Stomach smooth muscle (tissue), 2 donors: ENCODE measurements around the gene ALK.

ENCODE experiments used
- H3K27ac ChIP-seq: one replicate; pipeline ENCODE4 v1.7.0; 2013; ENCODE audit warnings: mild to moderate bottlenecking, low read length, inconsistent platforms
- H3K27me3 ChIP-seq, 2 donors: one replicate each; pipeline ENCODE4 v1.7.0; 2013; ENCODE audit warnings: low read length in 2 of 2; ENCODE audit not compliant: insufficient read depth in 2 of 2, control insufficient read depth in 1 of 2
- H3K36me3 ChIP-seq, 2 donors: one replicate each; pipeline ENCODE4 v1.7.0; 2013; ENCODE audit warnings: low read length in 2 of 2; ENCODE audit not compliant: control insufficient read depth in 2 of 2, insufficient read depth in 2 of 2
- H3K4me1 ChIP-seq: one replicate; pipeline ENCODE4 v1.7.0; 2013; ENCODE audit warnings: low read length; ENCODE audit not compliant: control insufficient read depth, insufficient read depth
- H3K4me3 ChIP-seq, 2 donors: one replicate each; pipeline ENCODE4 v1.7.0; 2013; ENCODE audit warnings: low read length in 2 of 2
- H3K9ac ChIP-seq, 2 donors: one replicate each; pipeline ENCODE4 v1.7.0; 2013; ENCODE audit warnings: low read length in 2 of 2, mild to moderate bottlenecking in 1 of 2
- H3K9me3 ChIP-seq, 2 donors: one replicate each; pipeline ENCODE4 v1.7.0; 2013; ENCODE audit warnings: low read length in 2 of 2; ENCODE audit not compliant: control insufficient read depth in 2 of 2
- donor health status: healthy.
- donor health status: Pancreatic carcinoma.

ALK gene

DNA sequence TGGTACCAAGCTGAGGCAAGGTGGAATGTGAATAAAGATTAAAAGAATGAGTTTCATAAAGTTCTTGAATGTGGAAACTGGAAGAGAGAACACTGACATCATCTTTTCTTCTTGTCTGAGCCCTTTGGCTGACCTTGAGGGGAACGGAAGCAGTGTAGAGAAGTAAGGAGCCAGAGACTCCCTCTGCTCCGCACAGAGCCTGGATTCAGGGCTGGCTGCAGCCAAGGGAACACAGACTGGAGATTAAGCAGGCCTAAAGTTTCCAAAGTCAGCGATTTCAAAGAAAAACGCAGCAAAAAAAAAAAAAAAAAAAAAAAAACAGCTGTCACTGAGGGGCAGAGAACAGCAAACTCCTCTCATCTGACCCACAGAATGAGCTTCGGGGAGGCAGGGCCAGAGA is 19.3 kb upstream of the ALK start:
- H3K9ac ChIP-seq, result no peak overlapping the region
- H3K4me3 ChIP-seq, result no peak overlapping the region
- no peak overlapping the region for H3K27ac ChIP-seq
- H3K36me3 ChIP-seq, result no peaks in the 10 kb centered on the region
- H3K9me3 ChIP-seq, result no peaks in the 10 kb centered on the region
- H3K4me1 ChIP-seq, result no peaks in the 10 kb centered on the region
- peaks cover 0 to 2% of the 10 kb centered on the region in 2 donors for H3K27me3 ChIP-seq

DNA sequence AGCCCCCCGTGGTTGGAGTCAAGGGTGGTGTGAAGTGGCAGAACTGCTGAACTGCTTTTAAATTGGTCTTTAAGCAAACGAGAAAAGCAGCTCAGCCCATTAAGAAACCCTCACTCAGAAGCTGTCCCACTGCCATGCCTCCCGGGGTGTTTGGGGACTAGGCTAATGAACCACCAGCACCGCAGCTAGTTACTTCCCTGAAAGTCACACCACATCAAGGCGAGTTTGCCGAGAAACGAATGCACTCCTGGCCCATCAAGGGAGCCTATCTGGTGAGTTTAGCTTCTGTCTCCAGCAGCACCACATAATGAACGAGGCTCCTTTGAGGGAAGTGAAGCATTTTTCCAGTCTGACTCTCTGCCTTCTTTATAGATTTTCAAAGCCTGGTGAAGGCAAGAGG is 14.6 kb upstream of the ALK start:
- Histone ChIP-seq H3K9ac (no peak overlapping the region), H3K27ac (no peak overlapping the region), H3K9me3 (no peaks in the 10 kb centered on the region), H3K27me3 (peaks cover 0 to 3% of the 10 kb centered on the region in 2 donors), H3K4me1 (no peaks in the 10 kb centered on the region), H3K4me3 (no peak overlapping the region), H3K36me3 (no peaks in the 10 kb centered on the region)

DNA sequence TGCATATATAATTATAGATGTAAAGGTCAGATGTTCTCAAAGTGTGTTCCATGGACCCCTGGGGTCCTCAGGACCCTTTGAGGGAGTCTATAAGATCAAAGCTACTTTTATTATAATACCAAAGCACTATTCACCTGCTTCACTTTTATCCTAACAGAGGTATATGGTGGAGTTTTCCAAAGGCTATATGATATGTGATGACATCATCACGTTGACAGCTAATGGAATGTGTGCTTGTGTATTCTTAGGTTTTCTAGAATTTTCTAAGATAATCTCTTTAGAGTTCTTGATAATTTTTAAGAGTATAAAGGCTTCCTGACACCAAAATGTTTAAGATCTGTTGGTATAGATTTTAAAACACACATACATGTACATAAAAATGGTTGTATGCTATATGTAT is 10.4 kb upstream of the ALK start:
- no peaks in the 10 kb centered on the region for H3K9me3 ChIP-seq
- H3K4me1 ChIP-seq, result no peaks in the 10 kb centered on the region
- H3K4me3 ChIP-seq, result no peak overlapping the region
- no peak overlapping the region for H3K27ac ChIP-seq
- peaks cover 0 to 2% of the 10 kb centered on the region in 2 donors for H3K27me3 ChIP-seq
- H3K9ac ChIP-seq, result no peak overlapping the region
- H3K36me3 ChIP-seq, result no peaks in the 10 kb centered on the region

DNA sequence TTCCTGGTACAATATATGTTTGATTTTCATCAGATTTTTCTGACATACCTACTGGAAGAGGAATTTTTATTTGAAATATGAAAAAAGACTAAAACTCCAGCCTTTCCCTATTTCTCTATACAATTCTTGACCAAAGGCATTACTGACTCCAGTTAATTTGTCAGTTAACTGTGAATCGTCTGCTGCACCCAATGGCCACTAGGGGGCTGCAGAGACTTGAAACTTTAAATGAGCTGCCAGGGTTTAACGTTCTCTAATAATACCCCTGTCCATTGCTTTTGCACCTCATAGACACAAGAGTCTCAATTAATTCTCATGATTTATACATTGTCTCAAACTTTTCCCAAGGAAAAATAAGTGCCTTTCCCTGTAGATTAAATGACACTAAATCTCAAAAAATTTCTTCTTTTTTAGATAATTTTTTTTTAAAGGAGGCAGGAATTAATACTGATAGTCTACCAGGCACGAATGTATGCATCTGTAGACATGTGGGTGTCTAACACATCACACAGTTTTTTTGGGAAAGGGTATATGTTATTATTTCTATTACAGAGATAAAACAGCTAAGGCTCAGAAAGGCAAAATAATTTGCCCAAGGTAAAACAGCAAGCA is 1.8 kb upstream of the ALK start:
- Histone ChIP-seq H3K27ac (no peak overlapping the region), H3K9me3 (no peaks in the 10 kb centered on the region), H3K27me3 (peaks cover 34 to 35% of the 10 kb centered on the region in 2 donors), H3K9ac (no peak overlapping the region), H3K4me3 (no peak overlapping the region), H3K4me1 (peaks cover 18% of the 10 kb centered on the region), H3K36me3 (no peaks in the 10 kb centered on the region)

DNA sequence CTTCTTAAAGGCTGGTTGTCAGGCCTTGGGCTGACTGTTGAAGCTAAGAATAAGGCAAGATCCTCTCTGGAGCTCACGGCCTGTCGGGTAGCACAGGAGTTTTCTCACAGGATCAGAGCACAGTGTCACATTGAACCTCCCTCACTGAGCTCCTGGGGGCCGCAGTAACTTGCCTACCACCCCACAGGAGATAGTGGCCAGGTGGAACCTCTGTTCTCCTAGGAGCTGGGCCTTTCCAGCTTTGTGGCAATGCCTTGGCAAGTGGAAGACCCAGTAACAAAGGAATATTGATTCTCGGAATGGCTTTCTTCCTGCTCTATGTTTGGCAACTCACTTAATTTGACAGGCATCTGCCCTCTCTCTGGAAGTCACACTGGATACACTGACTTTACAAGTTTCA is 1.2 kb upstream of the ALK start:
- H3K9ac ChIP-seq, result no peak overlapping the region
- no peak overlapping the region for H3K27ac ChIP-seq
- H3K9me3 ChIP-seq, result no peaks in the 10 kb centered on the region
- H3K27me3 ChIP-seq, result peaks cover 40% of the 10 kb centered on the region in 2 donors
- H3K4me3 ChIP-seq, result no peak overlapping the region
- H3K4me1 ChIP-seq, result peaks cover 18% of the 10 kb centered on the region
- no peaks in the 10 kb centered on the region for H3K36me3 ChIP-seq

GRCh38 chr2:29920631-29921559 is 491 bp downstream of the ALK start:
- H3K9ac ChIP-seq, result no peak overlapping the region
- no peaks in the 10 kb centered on the region for H3K36me3 ChIP-seq
- H3K4me1 ChIP-seq, result peaks cover 18% of the 10 kb centered on the region
- peaks cover 48 to 50% of the 10 kb centered on the region in 2 donors for H3K27me3 ChIP-seq
- peak overlapping the region; percentile 50 to 69 for H3K4me3 ChIP-seq
- H3K9me3 ChIP-seq, result peaks cover 0 to 3% of the 10 kb centered on the region in 2 donors
- H3K27ac ChIP-seq, result no peak overlapping the region

DNA sequence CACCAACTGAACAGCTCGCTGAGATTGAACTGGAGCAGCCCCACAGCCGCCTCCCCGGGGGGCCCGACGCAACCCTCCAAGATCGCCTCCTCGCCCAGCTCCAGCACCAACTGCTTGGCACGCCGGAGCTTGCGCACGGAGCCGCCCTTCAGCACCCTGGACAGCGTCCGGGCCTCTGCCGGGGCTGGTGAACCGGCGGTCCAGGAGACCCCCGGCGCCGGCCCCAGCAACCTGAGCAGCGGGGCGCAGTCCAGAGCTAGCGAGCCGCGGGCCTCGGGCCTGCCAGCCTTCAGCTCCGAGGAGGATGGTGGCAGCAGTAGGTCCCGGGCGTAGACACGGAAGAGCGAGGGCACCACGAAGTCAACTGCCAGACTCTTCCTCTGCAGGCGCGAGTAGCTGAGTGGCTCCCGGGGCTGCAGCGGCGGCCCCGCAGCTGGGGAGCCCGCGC is 1.2 kb downstream of the ALK start:
- peak overlapping the region in 1 of 2 donors; percentile 69 for H3K4me3 ChIP-seq
- H3K9ac ChIP-seq, result no peak overlapping the region
- no peaks in the 10 kb centered on the region for H3K36me3 ChIP-seq
- H3K27ac ChIP-seq, result no peak overlapping the region
- peaks cover 46 to 50% of the 10 kb centered on the region in 2 donors for H3K27me3 ChIP-seq
- peaks cover 0 to 3% of the 10 kb centered on the region in 2 donors for H3K9me3 ChIP-seq
- H3K4me1 ChIP-seq, result peaks cover 18% of the 10 kb centered on the region

- peaks cover 0 to 3% of the 10 kb centered on the region in 2 donors for H3K9me3 ChIP-seq
- no peak overlapping the region for H3K4me3 ChIP-seq
- H3K4me1 ChIP-seq, result peaks cover 18% of the 10 kb centered on the region
- no peaks in the 10 kb centered on the region for H3K36me3 ChIP-seq
- H3K27ac ChIP-seq, result no peak overlapping the region
- no peak overlapping the region for H3K9ac ChIP-seq
- H3K27me3 ChIP-seq, result peaks cover 42 to 48% of the 10 kb centered on the region in 2 donors
Measured at GRCh38 chr2:29918941-29919340, 2.4 kb downstream of the ALK start.

DNA sequence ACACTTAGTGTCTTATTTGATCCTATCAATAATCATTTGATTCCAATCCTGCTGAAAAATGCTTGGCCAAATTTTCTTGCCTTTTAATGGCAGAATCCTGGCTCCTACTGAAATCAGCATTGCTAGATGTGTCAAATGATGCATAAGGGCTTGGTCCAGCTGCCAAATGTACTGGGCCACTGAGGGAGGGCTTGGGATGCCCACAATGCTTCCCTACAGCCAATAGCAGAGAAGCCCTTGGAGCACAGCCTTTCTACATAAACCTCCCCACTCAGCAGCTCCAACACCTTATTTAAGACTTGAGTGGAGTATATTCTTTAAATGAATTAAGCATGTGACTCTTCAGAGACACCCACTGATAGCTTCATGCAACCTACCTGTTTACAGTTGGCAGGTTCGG is 3.6 kb downstream of the ALK start:
- no peak overlapping the region for H3K4me3 ChIP-seq
- peaks cover 0 to 3% of the 10 kb centered on the region in 2 donors for H3K9me3 ChIP-seq
- peaks cover 39 to 46% of the 10 kb centered on the region in 2 donors for H3K27me3 ChIP-seq
- H3K4me1 ChIP-seq, result peaks cover 18% of the 10 kb centered on the region
- H3K36me3 ChIP-seq, result no peaks in the 10 kb centered on the region
- H3K27ac ChIP-seq, result no peak overlapping the region
- H3K9ac ChIP-seq, result no peak overlapping the region

DNA sequence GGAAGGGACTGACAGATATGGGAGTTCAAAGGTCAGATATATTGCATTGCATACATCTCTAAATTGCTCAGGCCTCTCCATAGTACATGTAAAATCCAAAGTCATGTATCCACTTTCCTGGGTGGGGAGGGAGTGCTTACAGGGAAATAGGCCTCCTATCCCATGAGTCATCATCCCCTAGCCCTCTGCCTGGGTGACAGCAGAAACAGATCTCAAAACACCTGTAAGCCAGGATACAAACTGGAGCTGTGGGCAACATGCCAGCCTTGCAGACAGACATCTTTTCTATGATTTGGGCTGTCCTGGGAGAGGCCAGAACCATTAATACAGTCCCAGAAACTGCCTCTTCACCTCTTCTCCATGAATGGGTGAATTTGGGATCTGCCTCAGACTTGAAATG is 4.8 kb downstream of the ALK start:
- Histone ChIP-seq H3K36me3 (no peaks in the 10 kb centered on the region), H3K27ac (no peak overlapping the region), H3K27me3 (peaks cover 32 to 34% of the 10 kb centered on the region in 2 donors), H3K4me3 (no peak overlapping the region), H3K9ac (no peak overlapping the region), H3K9me3 (peaks cover 0 to 3% of the 10 kb centered on the region in 2 donors), H3K4me1 (peaks cover 15% of the 10 kb centered on the region)

GRCh38 chr2:29910960-29911359 is 10.4 kb downstream of the ALK start:
- Histone ChIP-seq H3K4me1 (no peaks in the 10 kb centered on the region), H3K9ac (no peak overlapping the region), H3K27ac (no peak overlapping the region), H3K36me3 (no peaks in the 10 kb centered on the region), H3K4me3 (no peak overlapping the region), H3K27me3 (peaks cover 0 to 4% of the 10 kb centered on the region in 2 donors), H3K9me3 (peaks cover 0 to 2% of the 10 kb centered on the region in 2 donors)
